Progenitor cell of endocrine pancreas (in vitro differentiated cells): ENCODE results near the gene AGFG1. TPM values are rescaled to one million over a fixed set of nuclear protein-coding genes. Genes with fewer than 3 reads are reported as not detected.

Experiments used
- DNase-seq: peaks from one replicate; pipeline ENCODE4 v3.0.0; 2021; ENCODE audit warnings: low spot score; ENCODE audit not compliant: unreplicated experiment
- H3K27ac Mint-ChIP-seq: 2 replicates; pipeline ENCODE4 v1.8.0; 2021; ENCODE audit warnings: mild to moderate bottlenecking, moderate library complexity, mixed read lengths
- H3K27me3 Mint-ChIP-seq: 2 replicates; pipeline ENCODE4 v1.8.0; 2021; ENCODE audit warnings: mixed read lengths
- H3K36me3 Mint-ChIP-seq: 2 replicates; pipeline ENCODE4 v1.8.0; 2022; ENCODE audit warnings: mixed read lengths; ENCODE audit not compliant: insufficient read depth
- H3K4me1 Mint-ChIP-seq: 2 replicates; pipeline ENCODE4 v1.8.0; 2021; ENCODE audit warnings: low read depth, mixed read lengths
- H3K4me3 Mint-ChIP-seq: 2 replicates; pipeline ENCODE4 v1.8.0; 2021; ENCODE audit warnings: low read depth, mild to moderate bottlenecking, moderate library complexity, mixed read lengths
- H3K9me3 Mint-ChIP-seq: 2 replicates; pipeline ENCODE4 v1.8.0; 2021; ENCODE audit warnings: low read depth, mixed read lengths
- CTCF ChIP-seq: fragments of 200-600 bp; sonication (generic); IDR thresholded peaks from one replicate; pipeline ENCODE4 v1.5.0; 2021; ENCODE audit warnings: antibody characterized with exemption, mild to moderate bottlenecking; ENCODE audit not compliant: unreplicated experiment
- total RNA-seq: library from RNA; stranded (reverse); gene quantifications from 2 replicates; pipeline ENCODE4 v1.2.1, GENCODE V29; 2021

Gene AGFG1
- total RNA-seq, 1 donor from 2014 or later = 74.5 TPM

GRCh38 chr2:227436436-227437174, 35.4 kb upstream of the AGFG1 start:
- Mint-ChIP-seq H3K36me3 (peaks cover 6% of the 10 kb centered on the region), H3K27me3 (no peaks in the 10 kb centered on the region), H3K27ac (no peak overlapping the region), H3K9me3 (peaks cover 11% of the 10 kb centered on the region), H3K4me3 (no peak overlapping the region), H3K4me1 (no peaks in the 10 kb centered on the region)
- TF ChIP-seq CTCF = no peak
- no peak for DNase-seq

- Mint-ChIP-seq H3K4me1 (no peaks in the 10 kb centered on the region), H3K4me3 (no peak overlapping the region)
Observed at GRCh38 chr2:227439214-227439613, 32.7 kb upstream of the AGFG1 start.

GRCh38 chr2:227442639-227443038, 29.3 kb upstream of the AGFG1 start:
- Mint-ChIP-seq H3K36me3 (no peaks in the 10 kb centered on the region), H3K4me3 (no peak overlapping the region), H3K9me3 (no peaks in the 10 kb centered on the region), H3K27me3 (no peaks in the 10 kb centered on the region), H3K4me1 (no peaks in the 10 kb centered on the region), H3K27ac (no peak overlapping the region)
- no peak for TF ChIP-seq CTCF
- no peak for DNase-seq

More at GRCh38 chr2:227439214-227439613, 32.7 kb upstream of the AGFG1 start:
- Mint-ChIP-seq H3K27ac (no peak overlapping the region), H3K9me3 (no peaks in the 10 kb centered on the region), H3K27me3 (no peaks in the 10 kb centered on the region), H3K36me3 (no peaks in the 10 kb centered on the region)
- DNase-seq = no peak
- TF ChIP-seq CTCF = no peak

GRCh38 chr2:227443889-227444568, 27.9 kb upstream of the AGFG1 start:
- TF ChIP-seq CTCF = no peak

GRCh38 chr2:227447606-227448005, 24.4 kb upstream of the AGFG1 start:
- Mint-ChIP-seq H3K27me3 (no peaks in the 10 kb centered on the region), H3K27ac (no peak overlapping the region), H3K4me3 (no peak overlapping the region), H3K4me1 (peaks cover 20% of the 10 kb centered on the region), H3K9me3 (no peaks in the 10 kb centered on the region), H3K36me3 (no peaks in the 10 kb centered on the region)
- DNase-seq = no peak
- TF ChIP-seq CTCF = no peak

More at GRCh38 chr2:227443889-227444568, 27.9 kb upstream of the AGFG1 start:
- no peak overlapping the region for H3K27ac Mint-ChIP-seq
- no peak for DNase-seq
- H3K36me3 Mint-ChIP-seq = no peaks in the 10 kb centered on the region
- H3K4me1 Mint-ChIP-seq = no peaks in the 10 kb centered on the region
- no peaks in the 10 kb centered on the region for H3K9me3 Mint-ChIP-seq
- no peak overlapping the region for H3K4me3 Mint-ChIP-seq
- H3K27me3 Mint-ChIP-seq = no peaks in the 10 kb centered on the region
